DOHH2 (cell line): Measurements from ENCODE around the gene SLC48A1.

Source experiments
- EZH2phosphoT487 ChIP-seq: fragments of 200-600 bp; sonication (generic); IDR thresholded peaks from 2 replicates; pipeline ENCODE4 v1.6.1; 2017; ENCODE audit warnings: borderline replicate concordance, mild to moderate bottlenecking, antibody characterized with exemption, low read length, moderate library complexity, mixed read lengths
- TF ChIP-seq, protein P1 (sequence below): fragments of 200-600 bp; sonication (generic); IDR thresholded peaks from one replicate; pipeline ENCODE4 v1.5.1; 2014; ENCODE audit warnings: antibody characterized with exemption, mild to moderate bottlenecking, low read depth, low read length; ENCODE audit not compliant: poor library complexity, severe bottlenecking

DNA sequence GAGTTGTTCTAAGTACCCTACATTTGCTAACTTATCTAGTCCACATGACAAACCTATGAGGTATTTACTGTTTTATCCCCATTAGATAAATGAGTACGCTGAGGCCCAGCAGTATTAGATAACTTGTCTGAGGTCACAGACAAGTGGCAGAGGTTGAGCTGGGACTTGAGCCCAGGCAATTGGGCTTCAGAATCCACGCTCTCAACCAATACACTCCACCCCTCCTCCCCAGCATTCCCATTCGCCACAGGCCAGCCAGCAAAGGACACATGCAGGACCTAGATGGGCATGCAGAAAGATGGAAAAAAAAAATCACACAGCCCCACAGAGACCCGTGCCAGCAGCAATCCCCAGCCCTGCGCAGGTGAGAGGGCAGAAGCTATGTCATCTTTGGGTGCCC lies 34.3 kb downstream of the SLC48A1 start:
- TF ChIP-seq, protein P1, sequence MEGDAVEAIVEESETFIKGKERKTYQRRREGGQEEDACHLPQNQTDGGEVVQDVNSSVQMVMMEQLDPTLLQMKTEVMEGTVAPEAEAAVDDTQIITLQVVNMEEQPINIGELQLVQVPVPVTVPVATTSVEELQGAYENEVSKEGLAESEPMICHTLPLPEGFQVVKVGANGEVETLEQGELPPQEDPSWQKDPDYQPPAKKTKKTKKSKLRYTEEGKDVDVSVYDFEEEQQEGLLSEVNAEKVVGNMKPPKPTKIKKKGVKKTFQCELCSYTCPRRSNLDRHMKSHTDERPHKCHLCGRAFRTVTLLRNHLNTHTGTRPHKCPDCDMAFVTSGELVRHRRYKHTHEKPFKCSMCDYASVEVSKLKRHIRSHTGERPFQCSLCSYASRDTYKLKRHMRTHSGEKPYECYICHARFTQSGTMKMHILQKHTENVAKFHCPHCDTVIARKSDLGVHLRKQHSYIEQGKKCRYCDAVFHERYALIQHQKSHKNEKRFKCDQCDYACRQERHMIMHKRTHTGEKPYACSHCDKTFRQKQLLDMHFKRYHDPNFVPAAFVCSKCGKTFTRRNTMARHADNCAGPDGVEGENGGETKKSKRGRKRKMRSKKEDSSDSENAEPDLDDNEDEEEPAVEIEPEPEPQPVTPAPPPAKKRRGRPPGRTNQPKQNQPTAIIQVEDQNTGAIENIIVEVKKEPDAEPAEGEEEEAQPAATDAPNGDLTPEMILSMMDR, result no peak
- TF ChIP-seq EZH2phosphoT487, result no peak
